Measurements from ENCODE around the gene THBS1. TPM values are rescaled to one million over a fixed set of nuclear protein-coding genes. Genes with fewer than 3 reads are reported as not detected.

The THBS1 gene
- total RNA-seq, 8 experiments from 2014 or later, result 3.2 to 54.8 (median 5.6) TPM

GRCh38 chr15:39605146-39605545, 24.3 kb downstream of the THBS1 start:
- H3K27ac ChIP-seq, result no peak overlapping the region
- H3K4me1 ChIP-seq (replicated peaks in 1 of 2), result no peaks in the 10 kb centered on the region
- 83 to 100% (median 92%) methylated on average over 1 of the region's 1 CpG; no CpG with 5 or more reads in 6 of the 10 experiments for WGBS, 10 experiments
- no peak overlapping the region for H3K4me3 ChIP-seq
- in situ Hi-C loops (cut with MboI; ENCODE audit: low pct_unique_long_range_greater_than_20kb in 2 of 9, low sequenced_read_pairs in 9 of 9, unreplicated experiment in 9 of 9), result no loop called here
- ATAC-seq (replicated peaks in 6 of 8), result no peak

GRCh38 chr15:39608185-39609139, 27.6 kb downstream of the THBS1 start:
- in situ Hi-C loops (cut with MboI; ENCODE audit: low pct_unique_long_range_greater_than_20kb in 2 of 9, low sequenced_read_pairs in 9 of 9, unreplicated experiment in 9 of 9), result no loop called here
- Histone ChIP-seq H3K4me1 (replicated peaks in 1 of 2) (no peaks in the 10 kb centered on the region), H3K27ac (no peak overlapping the region), H3K4me3 (no peak overlapping the region)
- 33 to 100% (median 79%) methylated on average over 1 of the region's 2 CpGs; no CpG with 5 or more reads in 4 of the 10 experiments for WGBS, 10 experiments
- ATAC-seq (replicated peaks in 6 of 8), result peak in 2 of 8 experiments; percentile 53 to 68

GRCh38 chr15:39609166-39609916, 28.5 kb downstream of the THBS1 start:
- in situ Hi-C loops (cut with MboI; ENCODE audit: low pct_unique_long_range_greater_than_20kb in 2 of 9, low sequenced_read_pairs in 9 of 9, unreplicated experiment in 9 of 9), result no loop called here
- Histone ChIP-seq H3K27ac (no peak overlapping the region), H3K4me1 (replicated peaks in 1 of 2) (no peaks in the 10 kb centered on the region), H3K4me3 (no peak overlapping the region)
- whole genome bisulfite sequencing, 10 experiments, result 24 to 80% (median 40%) methylated on average over 1 to 2 of the region's 4 CpGs; no CpG with 5 or more reads in 5 of the 10 experiments
- peak in 2 of 8 experiments; percentile 45 to 73 for ATAC-seq (replicated peaks in 6 of 8)

- in situ Hi-C loops (cut with MboI; ENCODE audit: low pct_unique_long_range_greater_than_20kb in 2 of 9, low sequenced_read_pairs in 9 of 9, unreplicated experiment in 9 of 9), result no loop called here
- H3K27ac ChIP-seq, result no peak overlapping the region
- H3K4me3 ChIP-seq, result no peak overlapping the region
- no peak for ATAC-seq (replicated peaks in 6 of 8)
- H3K4me1 ChIP-seq (replicated peaks in 1 of 2), result no peaks in the 10 kb centered on the region
Observed at GRCh38 chr15:39610665-39611064, 29.8 kb downstream of the THBS1 start.

GRCh38 chr15:39613271-39613670, 32.4 kb downstream of the THBS1 start:
- no peak overlapping the region for H3K27ac ChIP-seq
- ATAC-seq (replicated peaks in 6 of 8), result no peak
- H3K4me3 ChIP-seq, result no peak overlapping the region
- in situ Hi-C loops (cut with MboI; ENCODE audit: low pct_unique_long_range_greater_than_20kb in 2 of 9, low sequenced_read_pairs in 9 of 9, unreplicated experiment in 9 of 9), result no loop called here
- no peaks in the 10 kb centered on the region for H3K4me1 ChIP-seq (replicated peaks in 1 of 2)

- in situ Hi-C loops (cut with MboI; ENCODE audit: low pct_unique_long_range_greater_than_20kb in 2 of 9, low sequenced_read_pairs in 9 of 9, unreplicated experiment in 9 of 9), result no loop called here
- WGBS, 10 experiments, result 78 to 100% (median 94%) methylated on average over 1 to 2 of the region's 2 CpGs
- ATAC-seq (replicated peaks in 6 of 8), result no peak
- H3K4me1 ChIP-seq (replicated peaks in 1 of 2), result no peaks in the 10 kb centered on the region
- H3K4me3 ChIP-seq, result no peak overlapping the region
- no peak overlapping the region for H3K27ac ChIP-seq
Observed at GRCh38 chr15:39613861-39614260, 33.0 kb downstream of the THBS1 start.

- WGBS, 10 experiments, result 62 to 100% (median 89%) methylated on average over 2 to 6 of the region's 6 CpGs
- Histone ChIP-seq H3K27ac (no peak overlapping the region), H3K4me3 (no peak overlapping the region), H3K4me1 (replicated peaks in 1 of 2) (no peaks in the 10 kb centered on the region)
- in situ Hi-C loops (cut with MboI; ENCODE audit: low pct_unique_long_range_greater_than_20kb in 2 of 9, low sequenced_read_pairs in 9 of 9, unreplicated experiment in 9 of 9), result no loop called here
- no peak for ATAC-seq (replicated peaks in 6 of 8)
Observed at GRCh38 chr15:39616731-39617455, 36.0 kb downstream of the THBS1 start.

- WGBS, 10 experiments, result 43 to 100% (median 75%) methylated on average over 1 to 3 of the region's 3 CpGs
- in situ Hi-C loops (cut with MboI; ENCODE audit: low pct_unique_long_range_greater_than_20kb in 2 of 9, low sequenced_read_pairs in 9 of 9, unreplicated experiment in 9 of 9), result no loop called here
- ATAC-seq (replicated peaks in 6 of 8), result no peak
- Histone ChIP-seq H3K27ac (no peak overlapping the region), H3K4me1 (replicated peaks in 1 of 2) (no peaks in the 10 kb centered on the region), H3K4me3 (no peak overlapping the region)
Observed at GRCh38 chr15:39618063-39618823, 37.4 kb downstream of the THBS1 start.

- H3K4me3 ChIP-seq, result no peak overlapping the region
- 33 to 86% (median 60%) methylated on average over 1 of the region's 1 CpG; no CpG with 5 or more reads in 7 of the 10 experiments for WGBS, 10 experiments
- in situ Hi-C loops (cut with MboI; ENCODE audit: low pct_unique_long_range_greater_than_20kb in 2 of 9, low sequenced_read_pairs in 9 of 9, unreplicated experiment in 9 of 9), result no loop called here
- no peaks in the 10 kb centered on the region for H3K4me1 ChIP-seq (replicated peaks in 1 of 2)
- H3K27ac ChIP-seq, result no peak overlapping the region
- ATAC-seq (replicated peaks in 6 of 8), result no peak
Observed at GRCh38 chr15:39621210-39621609, 40.3 kb downstream of the THBS1 start.

GRCh38 chr15:39621976-39622375, 41.1 kb downstream of the THBS1 start:
- 14 to 100% (median 83%) methylated on average over 1 of the region's 1 CpG; no CpG with 5 or more reads in 1 of the 10 experiments for WGBS, 10 experiments
- in situ Hi-C loops (cut with MboI; ENCODE audit: low pct_unique_long_range_greater_than_20kb in 2 of 9, low sequenced_read_pairs in 9 of 9, unreplicated experiment in 9 of 9), result no loop called here
- no peak overlapping the region for H3K27ac ChIP-seq
- ATAC-seq (replicated peaks in 6 of 8), result peak in 1 of 8 experiments; percentile 23
- no peaks in the 10 kb centered on the region for H3K4me1 ChIP-seq (replicated peaks in 1 of 2)
- H3K4me3 ChIP-seq, result no peak overlapping the region

GRCh38 chr15:39622660-39623516, 42.0 kb downstream of the THBS1 start:
- Histone ChIP-seq H3K4me3 (no peak overlapping the region), H3K4me1 (replicated peaks in 1 of 2) (no peaks in the 10 kb centered on the region), H3K27ac (no peak overlapping the region)
- in situ Hi-C loops (cut with MboI; ENCODE audit: low pct_unique_long_range_greater_than_20kb in 2 of 9, low sequenced_read_pairs in 9 of 9, unreplicated experiment in 9 of 9), result no loop called here
- WGBS, 10 experiments, result 55 to 100% (median 84%) methylated on average over 1 to 6 of the region's 6 CpGs
- peak in 1 of 8 experiments; percentile 48 for ATAC-seq (replicated peaks in 6 of 8)

- ATAC-seq (replicated peaks in 6 of 8), result no peak
- in situ Hi-C loops (cut with MboI; ENCODE audit: low pct_unique_long_range_greater_than_20kb in 2 of 9, low sequenced_read_pairs in 9 of 9, unreplicated experiment in 9 of 9), result no loop called here
- 86 to 100% (median 96%) methylated on average over 1 to 4 of the region's 4 CpGs; no CpG with 5 or more reads in 1 of the 10 experiments for WGBS, 10 experiments
- no peak overlapping the region for H3K27ac ChIP-seq
- no peaks in the 10 kb centered on the region for H3K4me1 ChIP-seq (replicated peaks in 1 of 2)
- H3K4me3 ChIP-seq, result no peak overlapping the region
Observed at GRCh38 chr15:39623529-39623931, 42.7 kb downstream of the THBS1 start.
